Breast epithelium (tissue), 3 donors: ENCODE data around the gene AGBL3.

Experiments
- POLR2A ChIP-seq: fragments of 450-650 bp; IDR thresholded peaks from one replicate; pipeline ENCODE4 v1.6.1; 2016; ENCODE audit warnings: antibody characterized with exemption, mild to moderate bottlenecking, moderate library complexity
- POLR2AphosphoS5 ChIP-seq, 3 donors: sonication (generic); formaldehyde crosslinking; IDR thresholded peaks; one replicate each; pipeline ENCODE4 v1.6.1; 2017; ENCODE audit warnings: antibody characterized with exemption in 3 of 3
- TF ChIP-seq, protein P1 (sequence below), 3 donors: fragments of 450-650 bp; IDR thresholded peaks; one replicate each; pipeline ENCODE4 v1.5.1; 2016 to 2017; ENCODE audit warnings: antibody characterized with exemption in 3 of 3, mild to moderate bottlenecking in 3 of 3, moderate library complexity in 3 of 3

DNA sequence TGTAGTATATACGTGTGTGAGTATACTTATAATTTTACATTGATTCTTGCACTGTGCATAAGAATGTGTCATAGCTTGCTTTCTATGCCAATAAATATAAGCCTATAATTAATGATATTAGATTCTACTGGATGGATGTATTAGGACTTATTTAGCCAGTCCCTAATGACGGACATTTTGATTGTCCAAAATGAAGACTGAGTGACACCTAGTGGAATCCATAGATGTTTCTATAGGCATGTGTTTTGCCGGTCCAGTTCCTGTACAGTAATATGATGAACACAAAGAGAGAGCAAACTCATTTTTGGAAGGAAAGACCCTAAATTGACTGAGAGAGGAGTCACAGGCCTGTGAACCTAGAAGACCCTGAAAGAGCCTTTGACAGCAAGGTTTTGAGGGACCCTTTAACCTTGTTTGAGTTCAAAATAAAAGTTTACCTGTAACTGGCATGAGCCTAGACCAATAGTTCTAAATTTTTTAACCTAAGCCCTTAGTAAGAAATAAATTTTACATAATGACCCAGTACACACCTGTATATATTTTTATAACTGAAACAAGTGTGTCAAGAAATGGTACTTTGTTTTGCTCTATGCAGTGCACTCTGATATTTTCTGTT lies 42.4 kb upstream of the AGBL3 start:
- TF ChIP-seq POLR2AphosphoS5 (IDR thresholded peaks at IDR 0.05) (no peak), POLR2A (no peak)
- TF ChIP-seq, protein P1, sequence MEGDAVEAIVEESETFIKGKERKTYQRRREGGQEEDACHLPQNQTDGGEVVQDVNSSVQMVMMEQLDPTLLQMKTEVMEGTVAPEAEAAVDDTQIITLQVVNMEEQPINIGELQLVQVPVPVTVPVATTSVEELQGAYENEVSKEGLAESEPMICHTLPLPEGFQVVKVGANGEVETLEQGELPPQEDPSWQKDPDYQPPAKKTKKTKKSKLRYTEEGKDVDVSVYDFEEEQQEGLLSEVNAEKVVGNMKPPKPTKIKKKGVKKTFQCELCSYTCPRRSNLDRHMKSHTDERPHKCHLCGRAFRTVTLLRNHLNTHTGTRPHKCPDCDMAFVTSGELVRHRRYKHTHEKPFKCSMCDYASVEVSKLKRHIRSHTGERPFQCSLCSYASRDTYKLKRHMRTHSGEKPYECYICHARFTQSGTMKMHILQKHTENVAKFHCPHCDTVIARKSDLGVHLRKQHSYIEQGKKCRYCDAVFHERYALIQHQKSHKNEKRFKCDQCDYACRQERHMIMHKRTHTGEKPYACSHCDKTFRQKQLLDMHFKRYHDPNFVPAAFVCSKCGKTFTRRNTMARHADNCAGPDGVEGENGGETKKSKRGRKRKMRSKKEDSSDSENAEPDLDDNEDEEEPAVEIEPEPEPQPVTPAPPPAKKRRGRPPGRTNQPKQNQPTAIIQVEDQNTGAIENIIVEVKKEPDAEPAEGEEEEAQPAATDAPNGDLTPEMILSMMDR (IDR thresholded peaks at IDR 0.05) = peak in 1 of 3 donors; percentile 26
